GM19023 (cell line): ENCODE data around the gene MARCHF10.
"Not testable (repeated sequence)": the region's sequence is repeated elsewhere in the genome, so short reads cannot be mapped to it uniquely, and the experiment has no call there.

ENCODE experiments used
- ATAC-seq: cut with Tn5 transposase; IDR thresholded peaks from one replicate; pipeline ENCODE4 v1.9.1; 2021; ENCODE audit warnings: mild to moderate bottlenecking, moderate library complexity; ENCODE audit not compliant: unreplicated experiment

MARCHF10 gene

DNA sequence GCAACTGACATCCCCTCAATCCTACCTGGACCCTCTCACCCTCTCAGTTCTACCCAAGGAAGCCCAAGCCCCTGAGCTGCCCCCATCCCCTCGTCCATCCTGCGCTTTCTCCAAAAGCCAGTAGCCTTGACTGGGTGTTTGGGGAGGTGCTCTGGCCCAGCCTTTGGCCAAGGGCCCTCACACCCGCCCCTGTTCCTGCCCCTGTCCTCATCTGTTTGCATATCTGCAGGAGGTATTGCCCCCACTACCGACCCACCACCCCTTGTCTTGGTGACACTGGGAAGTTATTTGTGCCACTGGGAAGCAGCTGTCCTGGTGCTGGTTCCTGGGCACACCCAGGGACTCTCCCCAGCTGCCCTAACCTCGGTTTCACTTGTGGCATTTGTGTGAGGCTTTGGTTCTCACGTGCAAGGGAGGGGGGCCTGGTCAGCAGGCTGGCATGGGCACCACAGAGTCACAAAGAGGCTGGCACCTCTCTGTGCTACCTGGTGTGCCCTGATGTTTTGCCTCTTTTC lies 105.3 kb downstream of the MARCHF10 start:
- no peak for ATAC-seq

GRCh38 chr17:62701706-62702085 lies 106.4 kb downstream of the MARCHF10 start:
- ATAC-seq, result no peak

- ATAC-seq, result no peak
Observed at GRCh38 chr17:62700964-62701705, 107.0 kb downstream of the MARCHF10 start.

DNA sequence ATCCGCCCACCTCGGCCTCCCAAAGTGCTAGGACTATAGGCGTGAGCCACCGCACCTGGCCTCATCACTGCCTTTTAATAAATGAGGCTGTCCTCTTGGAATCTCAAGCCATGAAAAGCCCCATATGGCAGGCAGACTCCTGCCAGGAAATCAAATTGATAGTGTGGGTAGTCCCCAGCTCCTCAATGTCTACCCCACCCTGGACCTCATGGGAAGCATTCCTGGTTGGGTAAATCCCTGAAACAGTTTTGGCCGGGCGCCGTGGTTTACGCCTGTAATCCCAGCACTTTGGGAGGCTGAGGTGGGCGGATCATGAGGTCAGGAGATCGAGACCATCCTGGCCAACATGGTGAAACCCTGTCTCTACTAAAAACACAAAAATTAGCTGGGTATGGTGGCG lies 109.7 kb downstream of the MARCHF10 start:
- ATAC-seq, result not testable (repeated sequence)

DNA sequence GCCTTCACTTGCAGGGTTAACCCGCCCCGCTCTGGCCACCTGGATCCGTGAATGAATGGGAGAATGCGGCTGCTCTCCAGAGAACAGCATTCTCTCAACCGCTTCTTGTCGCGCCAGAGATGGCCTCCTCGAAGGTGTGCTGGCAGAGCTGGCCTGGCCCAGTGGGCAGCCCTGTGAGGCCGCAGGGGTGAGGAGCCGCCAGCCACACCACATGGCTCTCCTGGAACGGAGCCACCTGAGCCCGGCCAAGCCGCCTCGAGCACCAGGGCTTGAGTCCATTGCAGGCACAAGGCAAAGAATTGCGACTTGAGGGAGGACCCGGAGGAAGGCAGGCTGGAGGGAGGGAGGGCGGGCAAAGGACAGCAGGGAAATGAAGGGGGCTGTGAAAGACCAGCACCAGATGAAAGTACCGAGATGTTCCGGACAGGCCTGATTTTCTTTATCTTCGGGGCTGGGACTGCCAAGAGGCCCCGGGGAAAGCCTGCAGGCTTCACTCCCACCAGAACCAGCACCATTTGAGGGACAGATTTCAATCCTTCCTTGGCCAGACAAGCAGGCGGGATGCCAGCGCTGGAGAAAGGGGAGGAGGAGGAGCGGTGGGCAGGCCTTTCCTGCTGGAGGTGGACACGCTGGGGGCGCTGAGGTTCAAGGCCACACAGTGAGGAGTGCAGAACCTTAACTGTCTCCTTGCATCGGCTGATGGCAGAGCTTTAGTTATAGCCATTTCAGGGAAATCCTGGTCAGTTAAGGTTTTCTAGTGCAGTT lies 111.2 kb downstream of the MARCHF10 start:
- ATAC-seq, result no peak

DNA sequence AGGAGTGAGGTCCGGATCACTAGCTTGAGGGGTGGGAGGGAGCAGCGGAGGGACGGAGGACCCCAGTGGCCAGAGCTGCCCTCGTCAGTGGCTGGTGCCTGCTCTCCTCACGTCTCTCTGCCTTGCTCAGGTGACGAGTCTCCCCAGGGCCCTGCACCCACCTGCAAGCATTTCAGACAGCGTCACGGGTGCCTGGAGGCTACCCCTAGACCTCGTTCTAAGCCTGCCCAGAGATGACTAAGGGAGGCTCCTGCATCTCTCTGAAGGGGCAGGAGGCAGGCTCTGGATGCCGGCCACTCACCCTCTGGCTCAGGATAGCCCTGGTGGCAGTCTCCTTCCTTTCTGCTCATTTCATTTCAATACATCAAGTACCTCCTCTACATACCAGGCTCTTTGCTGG lies 111.9 kb downstream of the MARCHF10 start:
- no peak for ATAC-seq

DNA sequence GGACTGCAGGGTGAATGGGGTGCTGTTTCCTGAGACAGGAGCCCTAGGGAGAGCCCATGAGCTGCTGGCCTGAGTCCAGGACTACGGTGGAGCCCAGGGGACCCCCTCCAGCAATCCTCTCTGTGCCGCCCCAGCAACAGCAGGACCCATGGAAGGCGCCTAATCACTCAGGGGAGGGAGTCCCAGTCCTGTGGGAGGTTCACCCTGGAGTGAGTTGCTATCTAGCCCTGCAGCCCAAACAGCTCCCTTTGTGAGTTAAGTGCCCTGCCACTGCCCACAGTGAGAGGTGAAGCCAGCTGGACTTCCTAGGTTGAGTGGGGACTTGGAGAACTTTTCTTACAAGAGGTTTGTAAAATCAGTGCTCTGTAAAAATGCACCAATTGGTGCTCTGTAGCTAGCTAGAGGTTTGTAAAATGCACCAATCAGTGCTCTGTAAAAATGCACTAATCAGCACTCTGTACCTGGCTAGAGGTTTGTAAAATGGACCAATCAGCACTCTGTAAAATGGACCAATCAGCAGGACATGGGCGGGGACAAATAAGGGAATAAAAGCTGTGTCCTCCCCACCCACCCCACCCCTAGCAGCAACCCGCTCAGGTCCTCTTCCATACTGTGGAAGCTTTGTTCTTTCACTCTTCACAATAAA lies 112.9 kb downstream of the MARCHF10 start:
- not testable (repeated sequence) for ATAC-seq

DNA sequence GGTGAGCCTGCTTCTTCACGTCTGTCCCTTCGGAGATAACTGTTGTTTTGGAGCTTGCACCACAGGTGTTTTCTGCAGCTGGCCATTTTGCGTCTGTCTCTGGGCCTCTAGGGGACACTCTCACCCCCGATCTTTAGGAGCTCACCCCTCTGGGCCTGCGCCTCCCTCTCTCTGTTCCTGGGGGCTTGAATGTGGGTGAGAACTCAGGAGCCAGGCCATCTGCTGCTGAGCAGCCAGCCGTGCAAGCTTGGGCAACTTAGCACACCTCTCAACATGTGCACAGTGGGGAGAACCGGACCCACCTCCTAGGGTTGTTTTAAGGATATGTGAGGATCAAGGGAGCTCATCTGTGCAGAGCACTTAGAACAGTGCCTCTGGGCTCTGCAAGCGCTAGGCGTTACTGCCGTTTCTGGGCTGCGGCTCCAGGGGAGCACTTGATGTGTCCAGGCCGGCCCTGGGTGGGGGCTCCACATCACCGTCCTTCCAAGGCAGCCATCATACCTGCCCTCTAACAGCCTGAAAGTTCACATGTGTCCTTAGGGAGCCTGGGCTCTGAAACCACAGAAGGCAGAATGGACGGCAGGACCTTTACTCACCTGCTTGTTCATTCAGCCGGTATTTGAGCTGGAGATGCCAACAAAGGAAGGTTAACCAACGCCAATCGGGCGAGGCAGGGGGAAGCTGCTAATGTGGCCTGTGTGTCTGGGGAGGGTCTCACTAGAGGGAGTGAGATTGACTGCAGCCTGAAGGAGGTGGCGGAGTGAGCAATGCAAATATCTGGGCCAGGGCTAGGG lies 114.3 kb downstream of the MARCHF10 start:
- ATAC-seq, result no peak

- no peak for ATAC-seq
Observed at GRCh38 chr17:62692721-62693431, 115.2 kb downstream of the MARCHF10 start.

- no peak for ATAC-seq
Observed at GRCh38 chr17:62692159-62692651, 115.9 kb downstream of the MARCHF10 start.

- ATAC-seq, result not testable (repeated sequence)
Observed at GRCh38 chr17:62691589-62691915, 116.6 kb downstream of the MARCHF10 start.

DNA sequence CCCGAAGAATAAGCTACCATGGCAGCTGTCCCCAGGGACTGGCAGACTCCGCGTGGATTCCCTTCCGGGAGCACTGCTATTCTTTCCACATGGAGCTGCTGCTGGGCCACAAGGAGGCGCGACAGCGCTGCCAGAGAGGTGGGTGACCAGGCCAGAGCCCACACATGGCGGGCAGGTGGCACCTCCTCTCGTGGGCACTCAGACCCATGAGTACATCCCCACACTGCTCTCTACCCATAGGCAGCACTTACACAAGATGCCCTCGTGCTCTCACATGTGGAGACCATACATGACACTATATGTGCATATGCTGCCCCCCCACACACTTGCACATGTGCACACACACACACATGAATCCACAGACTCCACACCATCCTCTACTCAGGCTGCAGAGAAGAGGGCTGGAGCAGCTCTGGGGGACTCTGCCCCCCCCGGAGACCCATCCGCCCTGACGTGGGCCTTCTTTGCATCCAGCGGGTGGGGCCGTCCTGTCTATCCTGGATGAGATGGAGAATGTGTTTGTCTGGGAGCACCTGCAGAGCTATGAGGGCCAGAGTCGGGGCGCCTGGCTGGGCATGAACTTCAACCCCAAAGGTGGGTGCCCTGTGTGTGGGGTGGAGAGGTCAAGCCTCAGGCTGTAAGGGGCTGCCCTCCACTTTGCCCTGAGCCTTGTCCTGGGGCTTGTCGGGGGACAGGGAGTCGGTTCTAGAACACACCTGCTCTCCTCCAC lies 117.8 kb downstream of the MARCHF10 start:
- no peak for ATAC-seq

GRCh38 chr17:62689441-62690167 lies 118.5 kb downstream of the MARCHF10 start:
- no peak for ATAC-seq

- no peak for ATAC-seq
Observed at GRCh38 chr17:62688398-62689160, 119.5 kb downstream of the MARCHF10 start.

GRCh38 chr17:62687997-62688396 lies 120.1 kb downstream of the MARCHF10 start:
- ATAC-seq, result no peak

DNA sequence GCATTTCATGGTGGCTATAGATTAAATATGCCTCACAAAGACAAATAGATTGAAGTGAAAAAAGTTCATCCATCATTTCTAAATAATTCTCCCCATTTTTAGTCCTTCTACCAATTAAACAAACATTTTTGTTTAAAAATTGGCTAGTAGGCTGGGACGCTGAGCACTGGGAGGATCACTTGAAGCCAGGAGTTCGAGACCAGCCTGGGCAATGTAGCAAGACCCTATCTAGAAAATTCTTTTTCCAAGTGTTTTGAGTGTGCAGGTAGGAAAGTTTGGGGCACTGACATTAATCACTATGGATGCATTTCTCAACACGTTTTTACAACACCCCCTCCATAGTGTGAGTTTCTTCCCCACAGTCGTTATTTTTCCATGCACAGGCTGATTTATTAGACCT lies 123.9 kb downstream of the MARCHF10 start:
- no peak for ATAC-seq

DNA sequence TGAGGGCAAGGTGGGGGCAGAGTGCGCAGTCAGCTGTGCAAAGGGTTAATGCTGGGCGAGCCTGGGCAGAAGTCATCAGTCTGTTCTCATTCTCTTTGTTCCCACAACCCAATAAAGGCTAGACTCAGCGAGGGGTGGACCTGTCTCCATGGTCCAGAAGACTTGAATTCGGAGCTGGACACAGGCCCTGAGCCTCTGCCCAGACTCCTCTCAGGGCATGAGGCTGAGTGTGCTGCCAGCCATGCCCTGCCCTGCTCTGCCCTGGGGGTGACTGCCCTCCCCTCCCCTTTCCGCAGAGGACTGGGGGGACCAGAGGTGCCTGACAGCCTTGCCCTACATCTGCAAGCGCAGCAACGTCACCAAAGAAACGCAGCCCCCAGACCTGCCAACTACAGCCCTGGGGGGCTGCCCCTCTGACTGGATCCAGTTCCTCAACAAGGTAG lies 126.2 kb downstream of the MARCHF10 start:
- ATAC-seq, result no peak
